ENCODE data around the gene BORCS6. TPM values are rescaled to one million over a fixed set of nuclear protein-coding genes. Genes with fewer than 3 reads are reported as not detected.

The BORCS6 gene
- total and polyA plus RNA-seq, 9 of the 15 experiments (the other 6 are each of a cell fraction or from before 2014, with no cell fraction given) = 0.01 to 7.4 (median 2.3) TPM

DNA sequence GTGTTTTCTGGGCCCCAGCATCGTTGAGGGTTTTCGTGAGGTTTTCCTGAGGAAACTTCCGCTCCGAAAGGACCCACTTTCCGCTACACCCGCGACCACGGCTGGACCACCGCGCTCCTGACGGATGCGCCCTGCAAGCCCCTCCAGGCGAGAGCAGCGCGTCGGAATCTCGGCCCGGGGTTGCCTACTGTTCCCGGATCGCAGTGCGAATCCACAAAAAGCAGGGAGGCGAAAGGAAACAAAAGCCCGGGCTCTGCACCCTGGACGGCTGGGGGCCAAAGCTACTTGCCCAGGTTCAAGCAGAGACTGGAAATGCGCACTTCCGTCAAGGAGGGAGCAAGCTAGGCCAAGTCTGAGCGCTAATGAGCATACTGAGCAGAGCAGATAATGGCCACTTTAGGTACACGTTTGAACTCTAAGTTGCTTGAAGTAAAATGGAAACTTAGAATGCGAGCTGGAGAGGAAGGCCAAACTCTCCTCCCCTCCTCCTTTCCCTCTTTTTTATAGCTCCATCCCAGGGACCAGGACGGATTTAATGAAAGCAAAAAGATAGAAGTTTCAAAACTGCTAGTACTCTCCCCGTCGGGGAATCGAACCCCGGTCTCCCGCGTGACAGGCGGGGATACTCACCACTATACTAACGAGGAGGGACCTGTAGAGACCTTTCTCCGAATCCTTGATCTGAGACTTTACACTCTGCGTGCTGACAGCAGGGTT lies 31.8 kb upstream of the BORCS6 start (continued):
- TF ChIP-seq ZBTB40 (IDR thresholded peaks at IDR 0.05) (peak; percentile 56; the same call in 1 of the 2 replicates), ZBTB40 (CRISPR knock-in tag; IDR thresholded peaks at IDR 0.05) (no peak), HEY1 (CRISPR knock-in tag; IDR thresholded peaks at IDR 0.05; ENCODE audit: borderline replicate concordance) (0 out of 2 replicates have a peak, but pooled peaks have one; percentile 30), JUN (IDR thresholded peaks at IDR 0.05; ENCODE audit: borderline replicate concordance, low read depth, low read length) (no peak), JUN (CRISPR knock-in tag; IDR thresholded peaks at IDR 0.05; ENCODE audit: borderline replicate concordance) (no peak), ZNF407 (IDR thresholded peaks at IDR 0.05; ENCODE audit: low read depth) (peak; percentile 65; the same call in 1 of the 2 replicates)
- TF ChIP-seq, protein P1, sequence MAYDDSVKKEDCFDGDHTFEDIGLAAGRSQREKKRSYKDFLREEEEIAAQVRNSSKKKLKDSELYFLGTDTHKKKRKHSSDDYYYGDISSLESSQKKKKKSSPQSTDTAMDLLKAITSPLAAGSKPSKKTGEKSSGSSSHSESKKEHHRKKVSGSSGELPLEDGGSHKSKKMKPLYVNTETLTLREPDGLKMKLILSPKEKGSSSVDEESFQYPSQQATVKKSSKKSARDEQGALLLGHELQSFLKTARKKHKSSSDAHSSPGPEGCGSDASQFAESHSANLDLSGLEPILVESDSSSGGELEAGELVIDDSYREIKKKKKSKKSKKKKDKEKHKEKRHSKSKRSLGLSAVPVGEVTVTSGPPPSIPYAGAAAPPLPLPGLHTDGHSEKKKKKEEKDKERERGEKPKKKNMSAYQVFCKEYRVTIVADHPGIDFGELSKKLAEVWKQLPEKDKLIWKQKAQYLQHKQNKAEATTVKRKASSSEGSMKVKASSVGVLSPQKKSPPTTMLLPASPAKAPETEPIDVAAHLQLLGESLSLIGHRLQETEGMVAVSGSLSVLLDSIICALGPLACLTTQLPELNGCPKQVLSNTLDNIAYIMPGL (CRISPR knock-in tag; IDR thresholded peaks at IDR 0.05) = no peak; the same call in 1 of the 2 replicates
